ENCODE results near the gene LCE1B.

The LCE1B gene

DNA sequence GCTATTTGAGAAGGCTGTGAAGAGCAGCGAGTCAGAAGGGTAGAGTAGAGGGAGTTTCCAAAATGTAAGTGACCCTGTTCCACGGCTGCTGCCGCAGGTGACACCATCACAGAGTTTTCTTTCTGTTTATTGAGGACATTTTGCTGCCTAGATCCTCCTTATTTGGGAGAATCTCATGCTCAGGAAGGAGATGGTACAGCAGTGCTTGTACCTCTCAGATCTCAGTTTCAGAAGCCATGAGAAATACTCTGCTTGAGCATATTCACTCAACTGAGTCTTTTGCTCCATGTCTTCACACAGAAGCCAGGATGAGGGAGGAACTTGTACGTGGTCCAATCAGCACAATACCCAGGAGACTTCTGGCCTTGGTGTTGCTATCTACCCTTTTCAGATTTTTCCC, 49.6 kb downstream of the LCE1B start:
- DNase-seq = no peak
